IMR-90 (cell line): ENCODE results near the gene ATXN3. TPM values are rescaled to one million over a fixed set of nuclear protein-coding genes. Genes with fewer than 3 reads are reported as not detected.

Source experiments
- ATAC-seq: fragments of 200-7000 bp; cut with Tn5 transposase; 2 replicates; pipeline ENCODE4 v1.9.1; 2020; ENCODE audit warnings: low read depth, mild to moderate bottlenecking, moderate library complexity
- BruUV-seq: library from RNA; stranded (reverse); fragments of 400-500 nt; replicated peaks from 2 replicates; lab custom pipeline; 2021; lab: Mats Ljungman, UMichigan
- CTCF ChIA-PET: fragments of 300-600 bp; formaldehyde crosslinking; extraction: SDS; loops from one replicate; lab custom pipeline; 2021; ENCODE audit warnings: antibody characterized with exemption; lab: Yijun Ruan, JAX
- POLR2A ChIA-PET: fragments of 300-600 bp; sonication (Branson Sonifier 250); formaldehyde crosslinking; loops from one replicate; lab custom pipeline; 2022; ENCODE audit warnings: antibody characterized with exemption; ENCODE audit not compliant: unreplicated experiment; lab: Charles Lee
- DNase-seq: peaks from one replicate; pipeline ENCODE4 v3.0.0; 2013
- H2AFZ ChIP-seq: replicated peaks from 2 replicates; pipeline ENCODE3; 2013; ENCODE audit warnings: low read length, mild to moderate bottlenecking; ENCODE audit not compliant: poor library complexity
- H2AK5ac ChIP-seq: 2 replicates; pipeline ENCODE4 v1.6.1; 2013; ENCODE audit warnings: low read depth, low read length, inconsistent platforms
- H2AK9ac ChIP-seq: replicated peaks from 2 replicates; pipeline ENCODE3; 2013; ENCODE audit warnings: mild to moderate bottlenecking, low read depth, low read length, moderate library complexity; ENCODE audit not compliant: poor library complexity
- H2BK120ac ChIP-seq: 2 replicates; pipeline ENCODE4 v1.6.1; 2013; ENCODE audit warnings: low read depth, low read length, inconsistent platforms
- H2BK15ac ChIP-seq: 3 replicates; pipeline ENCODE4 v1.6.1; 2013; ENCODE audit warnings: low read depth, low read length, inconsistent platforms
- H2BK20ac ChIP-seq: 2 replicates; pipeline ENCODE4 v1.6.1; 2013; ENCODE audit warnings: low read depth, mild to moderate bottlenecking, inconsistent platforms, low read length, moderate library complexity
- H2BK5ac ChIP-seq: 2 replicates; pipeline ENCODE4 v1.6.1; 2013; ENCODE audit warnings: mild to moderate bottlenecking, low read depth, low read length, inconsistent platforms; ENCODE audit not compliant: poor library complexity, severe bottlenecking
- H3K14ac ChIP-seq: replicated peaks from 2 replicates; pipeline ENCODE4 v1.6.1; 2013; ENCODE audit warnings: low read depth, low read length, inconsistent platforms
- H3K18ac ChIP-seq: 2 replicates; pipeline ENCODE4 v1.6.1; 2013; ENCODE audit warnings: low read depth, low read length, control low read depth
- H3K23ac ChIP-seq: 2 replicates; pipeline ENCODE4 v1.6.1; 2013; ENCODE audit warnings: low read depth, low read length, inconsistent platforms
- H3K27ac ChIP-seq: 2 replicates; pipeline ENCODE4 v1.5.1; 2013; ENCODE audit warnings: mild to moderate bottlenecking, control low read depth, low read length; ENCODE audit not compliant: insufficient read depth
- H3K27me3 ChIP-seq: 2 replicates; pipeline ENCODE4 v1.6.1; 2013; ENCODE audit warnings: low read length; ENCODE audit not compliant: control insufficient read depth, insufficient read depth
- H3K36me3 ChIP-seq: 2 replicates; pipeline ENCODE4 v1.6.1; 2013; ENCODE audit warnings: low read length, mixed read lengths; ENCODE audit not compliant: control insufficient read depth, insufficient read depth
- H3K4ac ChIP-seq: 2 replicates; pipeline ENCODE4 v1.6.1; 2013; ENCODE audit warnings: low read depth, low read length, inconsistent platforms
- H3K4me1 ChIP-seq: 2 replicates; pipeline ENCODE4 v1.6.1; 2013; ENCODE audit warnings: low read length, mixed read lengths; ENCODE audit not compliant: control insufficient read depth, insufficient read depth
- H3K4me2 ChIP-seq: 2 replicates; pipeline ENCODE4 v1.6.1; 2013; ENCODE audit warnings: low read depth, mild to moderate bottlenecking, control low read depth, low read length, moderate library complexity
- H3K4me3 ChIP-seq: 2 replicates; pipeline ENCODE4 v1.5.1; 2013; ENCODE audit warnings: low read depth, mild to moderate bottlenecking, control low read depth, low read length, moderate library complexity; ENCODE audit not compliant: insufficient read depth
- H3K56ac ChIP-seq: 2 replicates; pipeline ENCODE4 v1.6.1; 2013; ENCODE audit warnings: low read length, inconsistent platforms; ENCODE audit not compliant: insufficient read depth; ENCODE audit errors: extremely low read depth
- H3K79me1 ChIP-seq, 2 experiments: 2 replicates each; pipeline ENCODE4 v1.6.1; 2013; ENCODE audit warnings: low read length in 2 of 2, inconsistent platforms in 1 of 2, low read depth in 1 of 2
- H3K9ac ChIP-seq: 2 replicates; pipeline ENCODE4 v1.6.1; 2013; ENCODE audit warnings: low read depth, low read length, control low read depth
- H3K9me1 ChIP-seq: 2 replicates; pipeline ENCODE4 v1.6.1; 2013; ENCODE audit warnings: low read length, inconsistent platforms; ENCODE audit not compliant: insufficient read depth
- H3K9me3 ChIP-seq: 2 replicates; pipeline ENCODE4 v1.6.1; 2013; ENCODE audit warnings: low read length; ENCODE audit not compliant: control insufficient read depth, insufficient read depth
- H4K20me1 ChIP-seq: 2 replicates; pipeline ENCODE4 v1.6.1; 2013; ENCODE audit warnings: low read length, inconsistent platforms; ENCODE audit not compliant: insufficient read depth
- H4K5ac ChIP-seq: 2 replicates; pipeline ENCODE4 v1.6.1; 2013; ENCODE audit warnings: mild to moderate bottlenecking, low read depth, low read length, control low read depth
- H4K8ac ChIP-seq, 2 experiments: 2 replicates each; pipeline ENCODE4 v1.6.1; 2013; ENCODE audit warnings: low read depth in 2 of 2, low read length in 2 of 2, control low read depth in 1 of 2, inconsistent platforms in 1 of 2
- H4K91ac ChIP-seq: 2 replicates; pipeline ENCODE4 v1.6.1; 2013; ENCODE audit warnings: low read depth, low read length, inconsistent platforms; ENCODE audit not compliant: insufficient read depth
- BHLHE40 ChIP-seq: fragments of 150-350 bp; IDR thresholded peaks from 2 replicates; pipeline ENCODE4 v1.6.1; 2016; ENCODE audit warnings: mild to moderate bottlenecking, low read depth, low read length
- CHD1 ChIP-seq: IDR thresholded peaks from 2 replicates; pipeline ENCODE4 v1.6.1; 2012; ENCODE audit warnings: low read depth, low read length, improper control_type of control experiment
- CTCF ChIP-seq: conservative IDR thresholded peaks from 2 replicates; pipeline ENCODE4 v1.5.1; 2012; ENCODE audit warnings: mild to moderate bottlenecking, low read depth, low read length, improper control_type of control experiment
- MAZ ChIP-seq: IDR thresholded peaks from 2 replicates; pipeline ENCODE4 v1.6.1; 2012; ENCODE audit warnings: low read depth, mild to moderate bottlenecking, low read length, improper control_type of control experiment, moderate library complexity, borderline replicate concordance
- MXI1 ChIP-seq: IDR thresholded peaks from 2 replicates; pipeline ENCODE4 v1.6.1; 2012; ENCODE audit warnings: low read depth, mild to moderate bottlenecking, low read length, moderate library complexity, borderline replicate concordance
- POLR2A ChIP-seq: IDR thresholded peaks from 2 replicates; pipeline ENCODE4 v1.6.1; 2012; ENCODE audit warnings: mild to moderate bottlenecking, low read depth, low read length
- RAD21 ChIP-seq: IDR thresholded peaks from 2 replicates; pipeline ENCODE4 v1.6.1; 2012; ENCODE audit warnings: low read length, improper control_type of control experiment
- WGBS, 2 experiments: methylation state at CpG; one replicate each; pipeline versions ENCODE4 v1.1.5 to v1.1.7; 2013; ENCODE audit warnings: missing lambda C conversion rate in 2 of 2; ENCODE audit not compliant: insufficient read length in 1 of 2; ENCODE audit errors: extremely low coverage in 2 of 2; 5-methylcytosine and 5-hydroxymethylcytosine counted together
- dilution Hi-C: fragments of 300-500 bp; cut with HindIII; formaldehyde crosslinking; loops from one replicate; pipeline ENCODE4 v1.14.3; 2018; ENCODE audit warnings: low sequenced_read_pairs; ENCODE audit not compliant: unreplicated experiment
- in situ Hi-C: fragments of 300-500 bp; cut with MboI; formaldehyde crosslinking; loops from 3 replicates; pipeline ENCODE4 v1.14.3; 2019; ENCODE audit warnings: low sequenced_read_pairs, inconsistent platforms, mixed read lengths
- intact Hi-C: fragments of 100-400 bp; cut with micrococcal nuclease; formaldehyde crosslinking; loops from 2 replicates; pipeline ENCODE4 v1.10.0; 2022
- polyA plus RNA-seq, 3 experiments: library from polyadenylated mRNA; depleted of rRNA; stranded (reverse); fragments of >200 nt; gene quantifications; 2 replicates each; pipeline ENCODE4 v1.2.3, GENCODE V29; 2012; ENCODE audit warnings: low replicate concordance in 1 of 3
- total RNA-seq: library from RNA; depleted of rRNA; stranded (reverse); fragments of >200 nt; gene quantifications from 2 replicates; pipeline ENCODE4 v1.2.3, GENCODE V29; 2012

The ATXN3 gene
- total and polyA plus RNA-seq, 2 of the 4 experiments (the other 2 are of a cell fraction), result 9.0 to 13.9 TPM

DNA sequence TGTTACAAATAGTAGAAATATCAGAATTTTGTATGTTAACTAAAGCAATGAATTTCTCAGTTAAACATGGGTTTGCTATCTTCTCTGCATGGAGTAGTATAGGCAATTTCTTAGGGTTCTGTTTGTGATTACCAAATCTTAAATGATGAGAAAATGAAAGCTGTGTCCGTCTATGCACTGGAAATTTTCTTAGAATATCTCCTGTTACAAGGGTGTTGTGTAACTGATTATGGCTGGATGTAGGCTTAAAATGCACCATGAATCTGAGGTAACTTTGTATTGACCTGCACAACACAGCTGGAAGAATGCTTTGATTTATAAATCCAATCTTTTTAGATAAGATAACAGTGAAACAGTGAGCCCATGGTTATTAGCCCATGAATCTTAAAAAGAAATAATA, 84.3 kb downstream of the ATXN3 start:
- in situ Hi-C loops (loop anchor here (25.0 kb wide), 1 partner anchor 535 kb away; no protein-coding TSS in a partner anchor), intact Hi-C loops (no loop called here), dilution Hi-C loops (no loop called here)
- DNase-seq (no peak), ATAC-seq (0 out of 2 replicates have a peak, but pooled peaks have one; percentile 40)
- Histone ChIP-seq H3K56ac (no peak overlapping the region), H2BK120ac (no peak overlapping the region), H2BK5ac (no peak overlapping the region), H4K5ac (no peak overlapping the region), H3K27ac (no peak overlapping the region), H2AK5ac (no peak overlapping the region), H2BK15ac (no peak overlapping the region), H4K91ac (no peak overlapping the region), H4K20me1 (no peaks in the 10 kb centered on the region), H3K9me1 (no peaks in the 10 kb centered on the region), H3K27me3 (no peaks in the 10 kb centered on the region), H2BK20ac (no peak overlapping the region), H2AK9ac (no peak overlapping the region), H2AFZ (no peak overlapping the region), H3K18ac (no peak overlapping the region), H3K9me3 (no peaks in the 10 kb centered on the region), H3K79me1 (peaks cover 18 to 28% of the 10 kb centered on the region in 2 experiments; a peak in 3 of 4 replicates), H3K14ac (no peak overlapping the region), H3K4me1 (peaks cover 6% of the 10 kb centered on the region), H3K36me3 (peaks cover 22% of the 10 kb centered on the region), H3K4me2 (no peak overlapping the region), H3K9ac (no peak overlapping the region), H3K4ac (no peak overlapping the region), H4K8ac (no peak overlapping the region), H3K4me3 (no peak overlapping the region), H3K23ac (no peak overlapping the region)
- ChIA-PET CTCF (no interaction called here), POLR2A (no interaction called here)
- TF ChIP-seq RAD21 (no peak), POLR2A (no peak), CTCF (no peak), MXI1 (no peak), MAZ (no peak), BHLHE40 (no peak), CHD1 (no peak)
- no TSS peak for BruUV-seq
- WGBS, 2 experiments, result no CpG with 5 or more reads among the region's 1 CpG
